WTC11 (cell line): ENCODE results near the gene TCEAL9. TPM values are rescaled to one million over a fixed set of nuclear protein-coding genes. Genes with fewer than 3 reads are reported as not detected.

ENCODE experiments used
- ATAC-seq: fragments of 200-7000 bp; cut with Tn5 transposase; 2 replicates; pipeline ENCODE4 v1.10.0; 2021; ENCODE audit warnings: mild to moderate bottlenecking, moderate library complexity
- CTCF ChIA-PET: fragments of 300-600 bp; sonication (Branson Sonifier 250); formaldehyde crosslinking; loops from one replicate; lab custom pipeline; 2021; ENCODE audit warnings: antibody characterized with exemption; lab: Charles Lee
- POLR2A ChIA-PET: fragments of 350-600 bp; sonication (Branson Sonifier 250); formaldehyde crosslinking; loops from one replicate; lab custom pipeline; 2021; ENCODE audit warnings: antibody characterized with exemption; lab: Charles Lee
- DNase-seq: peaks from one replicate; pipeline ENCODE4 v3.0.0; 2021; ENCODE audit warnings: low spot score
- H3K27ac Mint-ChIP-seq: 2 replicates; pipeline ENCODE4 v1.8.0; 2021; ENCODE audit warnings: mixed read lengths
- H3K27me3 Mint-ChIP-seq: 2 replicates; pipeline ENCODE4 v1.8.0; 2021; ENCODE audit warnings: low read depth, mild to moderate bottlenecking, moderate library complexity, mixed read lengths
- H3K36me3 Mint-ChIP-seq: 2 replicates; pipeline ENCODE4 v1.8.0; 2021; ENCODE audit warnings: mixed read lengths
- H3K4me1 Mint-ChIP-seq: 2 replicates; pipeline ENCODE4 v1.8.0; 2022; ENCODE audit warnings: mixed read lengths
- H3K4me3 Mint-ChIP-seq: 2 replicates; pipeline ENCODE4 v1.8.0; 2021; ENCODE audit warnings: mild to moderate bottlenecking, moderate library complexity, mixed read lengths
- H3K9me3 Mint-ChIP-seq: 2 replicates; pipeline ENCODE4 v1.8.0; 2021; ENCODE audit warnings: mixed read lengths
- CBFB ChIP-seq: sonication (generic); formaldehyde crosslinking; IDR thresholded peaks from 2 replicates; pipeline ENCODE4 v1.8.1; 2022; ENCODE audit warnings: mild to moderate bottlenecking, low read depth, missing genetic modification reagents
- CDX4 ChIP-seq: fragments of 250-450 bp; sonication (Bioruptor Pico); IDR thresholded peaks from 2 replicates; pipeline ENCODE4 v1.9.0; 2021; ENCODE audit warnings: moderate library complexity, mild to moderate bottlenecking, inconsistent platforms, borderline replicate concordance
- EMX1 ChIP-seq: fragments of 250-450 bp; sonication (Bioruptor Pico); IDR thresholded peaks from 2 replicates; pipeline ENCODE4 v1.8.0; 2021; ENCODE audit warnings: mild to moderate bottlenecking
- IRF2 ChIP-seq: sonication (generic); formaldehyde crosslinking; IDR thresholded peaks from 2 replicates; pipeline ENCODE4 v1.8.0; 2022; ENCODE audit warnings: low read depth, missing genetic modification reagents, borderline replicate concordance
- JUN ChIP-seq: sonication (generic); formaldehyde crosslinking; IDR thresholded peaks from 2 replicates; pipeline ENCODE4 v1.8.0; 2023; ENCODE audit warnings: mild to moderate bottlenecking, missing genetic modification reagents
- MAX ChIP-seq: sonication (generic); formaldehyde crosslinking; IDR thresholded peaks from 2 replicates; pipeline ENCODE4 v1.8.0; 2022; ENCODE audit warnings: mild to moderate bottlenecking, missing genetic modification reagents
- NFATC4 ChIP-seq: fragments of 250-450 bp; sonication (Bioruptor Pico); IDR thresholded peaks from 2 replicates; pipeline ENCODE4 v1.9.0; 2021; ENCODE audit warnings: mild to moderate bottlenecking
- NR3C1 ChIP-seq: sonication (generic); formaldehyde crosslinking; conservative IDR thresholded peaks from 2 replicates; pipeline ENCODE4 v1.8.1; 2023; ENCODE audit warnings: low read depth, mild to moderate bottlenecking, missing genetic modification reagents
- PRDM15 ChIP-seq: sonication (generic); formaldehyde crosslinking; IDR thresholded peaks from 2 replicates; pipeline ENCODE4 v1.8.0; 2022; ENCODE audit warnings: missing genetic modification reagents
- RORB ChIP-seq: fragments of 250-450 bp; sonication (Bioruptor Pico); IDR thresholded peaks from 2 replicates; pipeline ENCODE4 v1.9.0; 2021; ENCODE audit warnings: mild to moderate bottlenecking
- SMAD4 ChIP-seq: sonication (generic); formaldehyde crosslinking; IDR thresholded peaks from 2 replicates; pipeline ENCODE4 v1.8.0; 2022; ENCODE audit warnings: mild to moderate bottlenecking, missing genetic modification reagents
- SOX15 ChIP-seq: fragments of 250-450 bp; sonication (Bioruptor Pico); IDR thresholded peaks from 2 replicates; pipeline ENCODE4 v1.9.0; 2021; ENCODE audit warnings: mild to moderate bottlenecking
- ZNF121 ChIP-seq: sonication (generic); formaldehyde crosslinking; IDR thresholded peaks from 2 replicates; pipeline ENCODE4 v1.8.0; 2023; ENCODE audit warnings: missing genetic modification reagents
- ZNF138 ChIP-seq: sonication (generic); formaldehyde crosslinking; conservative IDR thresholded peaks from 2 replicates; pipeline ENCODE4 v1.8.1; 2022; ENCODE audit warnings: mild to moderate bottlenecking, moderate library complexity, missing genetic modification reagents
- ZNF232 ChIP-seq: sonication (generic); formaldehyde crosslinking; IDR thresholded peaks from 2 replicates; pipeline ENCODE4 v1.8.0; 2022; ENCODE audit warnings: mild to moderate bottlenecking, missing genetic modification reagents
- ZNF263 ChIP-seq: sonication (generic); formaldehyde crosslinking; IDR thresholded peaks from 2 replicates; pipeline ENCODE4 v1.8.1; 2022; ENCODE audit warnings: low read depth, mild to moderate bottlenecking, moderate library complexity, missing genetic modification reagents
- ZNF396 ChIP-seq: fragments of 250-450 bp; sonication (Bioruptor Pico); IDR thresholded peaks from 2 replicates; pipeline ENCODE4 v1.8.0; 2021; ENCODE audit warnings: mild to moderate bottlenecking, moderate library complexity, borderline replicate concordance
- ZNF423 ChIP-seq: fragments of 250-450 bp; sonication (Bioruptor Pico); IDR thresholded peaks from 2 replicates; pipeline ENCODE4 v2.1.2; 2022; ENCODE audit warnings: mild to moderate bottlenecking, moderate library complexity
- ZNF671 ChIP-seq: fragments of 250-450 bp; sonication (Bioruptor Pico); IDR thresholded peaks from 2 replicates; pipeline ENCODE4 v1.8.0; 2021; ENCODE audit warnings: mild to moderate bottlenecking
- total RNA-seq: library from RNA; stranded (reverse); gene quantifications from 3 replicates; pipeline ENCODE4 v1.2.3, GENCODE V29; 2021

Gene TCEAL9
- total RNA-seq, 1 experiment from 2014 or later: 30.4 TPM

- peaks cover 24% of the 10 kb centered on the region for H3K4me1 Mint-ChIP-seq
- peaks cover 6% of the 10 kb centered on the region for H3K36me3 Mint-ChIP-seq
- DNase-seq (no peak), ATAC-seq (peak; percentile 95)
- no peak for TF ChIP-seq NFATC4 (CRISPR knock-in tag)
- peak; percentile 85 for TF ChIP-seq PRDM15
- H3K4me3 Mint-ChIP-seq: no peak overlapping the region
- ChIA-PET POLR2A (interaction anchor here (0.9 kb wide), 1 partner anchor 15 kb away, joined by 4 read pairs; no protein-coding TSS in a partner anchor), CTCF (no interaction called here)
- no peaks in the 10 kb centered on the region for H3K9me3 Mint-ChIP-seq
- H3K27ac Mint-ChIP-seq: no peak overlapping the region
- no peaks in the 10 kb centered on the region for H3K27me3 Mint-ChIP-seq
Measured at GRCh38 chrX:103362474-103362873, 6.2 kb downstream of the TCEAL9 start.

GRCh38 chrX:103363046-103363445, 6.7 kb downstream of the TCEAL9 start:
- Mint-ChIP-seq H3K4me3 (no peak overlapping the region), H3K27ac (peak overlapping the region; percentile 60), H3K27me3 (no peaks in the 10 kb centered on the region), H3K36me3 (peaks cover under 1% of the 10 kb centered on the region; the same call in 1 of the 2 replicates), H3K9me3 (no peaks in the 10 kb centered on the region), H3K4me1 (peaks cover 25% of the 10 kb centered on the region)
- POLR2A ChIA-PET: no interaction called here
- no peak for TF ChIP-seq ZNF396 (CRISPR knock-in tag)
- no peak for TF ChIP-seq RORB (CRISPR knock-in tag)
- no peak for TF ChIP-seq MAX (CRISPR knock-in tag)
- TF ChIP-seq JUN: no peak
- DNase-seq (no peak), ATAC-seq (no peak)
- CTCF ChIA-PET: no interaction called here

- Mint-ChIP-seq H3K27me3 (no peaks in the 10 kb centered on the region), H3K4me1 (peaks cover 24% of the 10 kb centered on the region), H3K27ac (no peak overlapping the region), H3K9me3 (no peaks in the 10 kb centered on the region), H3K36me3 (no peaks in the 10 kb centered on the region), H3K4me3 (no peak overlapping the region)
- TF ChIP-seq IRF2 (CRISPR knock-in tag): no peak
- TF ChIP-seq ZNF263: no peak
- no peak for TF ChIP-seq ZNF423
- TF ChIP-seq NR3C1 (CRISPR knock-in tag): no peak
- TF ChIP-seq ZNF232 (CRISPR knock-in tag): no peak
- no peak for TF ChIP-seq EMX1
- no peak for TF ChIP-seq CDX4 (CRISPR knock-in tag)
- no peak for TF ChIP-seq ZNF671 (CRISPR knock-in tag)
- no peak for TF ChIP-seq PRDM15
- no peak for TF ChIP-seq CBFB
- no peak for TF ChIP-seq SOX15 (CRISPR knock-in tag)
- TF ChIP-seq SMAD4 (CRISPR knock-in tag): no peak
- TF ChIP-seq ZNF121 (CRISPR knock-in tag): no peak
- no peak for TF ChIP-seq ZNF138 (CRISPR knock-in tag)
- POLR2A ChIA-PET: interaction anchor here (1.4 kb wide), 1 partner anchor 11 kb away, joined by 4 read pairs; the partner anchor contains the start of gene TCEAL9
- ATAC-seq (no peak), DNase-seq (no peak)
- CTCF ChIA-PET: interaction anchor here (1.3 to 1.6 kb wide), 3 partner anchors 11 to 97 kb away, joined by 3 to 4 read pairs (median 4); partner anchors contain the start of genes TCEAL7 and TCEAL9
Measured at GRCh38 chrX:103367502-103367901, 11.2 kb downstream of the TCEAL9 start.
